HuH-7 (cell line): ENCODE results near the gene ZMYM2.

Source experiments
- DNase-seq: peaks from one replicate; pipeline ENCODE4 v3.0.0; 2011; ENCODE audit warnings: low spot score

ZMYM2 gene

DNA sequence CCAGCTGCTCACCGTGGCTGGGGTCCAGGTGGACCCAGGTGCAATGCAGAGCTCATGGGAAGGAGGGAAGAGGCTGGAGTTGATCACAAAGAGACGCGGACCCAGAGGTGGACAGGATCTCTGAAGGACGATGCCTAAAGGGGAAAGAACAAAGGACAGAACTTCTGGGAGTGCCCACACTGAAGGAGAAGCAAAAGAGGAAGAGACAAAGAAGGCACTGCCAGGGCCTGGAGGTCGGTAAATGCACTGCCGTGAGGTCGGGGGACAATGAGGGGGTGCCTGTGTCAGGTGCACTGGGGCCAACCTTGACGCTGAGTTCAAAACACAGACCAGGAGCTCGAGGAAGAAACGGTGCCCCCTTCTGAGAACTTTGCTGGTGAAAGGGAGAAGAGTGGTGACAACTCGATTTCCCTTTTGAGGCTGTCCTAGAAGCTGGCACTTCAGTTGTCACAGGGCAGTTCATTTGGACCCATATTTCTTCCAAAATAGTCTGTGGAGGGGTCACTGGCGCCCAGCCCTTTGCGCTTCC is 146.7 kb downstream of the ZMYM2 start:
- DNase-seq: no peak

DNA sequence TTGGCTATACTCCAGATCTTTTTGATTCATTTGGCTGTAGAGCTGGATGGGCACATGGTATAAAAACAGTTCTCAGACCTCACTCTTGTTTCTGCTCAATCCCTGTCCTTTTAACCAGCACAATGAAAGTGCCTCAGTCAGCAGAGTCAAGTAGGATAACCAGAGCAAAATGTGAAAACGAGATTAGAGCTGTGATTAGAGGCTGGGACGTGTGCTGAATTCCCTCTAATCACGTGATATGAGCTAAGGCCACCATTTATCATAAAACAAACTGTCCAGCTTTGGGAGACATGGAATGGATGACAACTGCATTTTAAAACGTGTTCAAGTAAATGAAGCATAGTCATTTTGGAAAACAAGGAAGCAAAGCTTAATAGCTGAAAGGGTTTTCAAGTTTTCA is 148.2 kb downstream of the ZMYM2 start:
- DNase-seq: no peak

DNA sequence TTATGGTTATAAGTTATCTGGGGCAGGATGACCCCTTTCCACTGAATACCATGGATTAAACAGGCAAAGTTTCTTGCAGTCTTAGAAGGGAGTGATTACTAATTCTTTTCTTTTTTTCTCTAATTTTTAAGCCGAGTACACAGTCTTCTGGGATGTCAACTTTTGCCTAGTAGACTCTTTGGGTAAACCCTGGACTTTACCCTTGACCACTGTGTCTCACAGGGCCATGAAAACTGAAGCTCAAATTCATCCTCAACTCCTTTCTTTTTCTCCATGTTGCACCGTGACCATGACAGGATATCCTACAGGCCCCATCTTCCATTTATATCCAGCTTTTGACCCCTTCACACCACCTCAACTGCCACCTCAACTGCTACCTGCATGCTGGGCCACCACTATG is 150.5 kb downstream of the ZMYM2 start:
- no peak for DNase-seq

DNA sequence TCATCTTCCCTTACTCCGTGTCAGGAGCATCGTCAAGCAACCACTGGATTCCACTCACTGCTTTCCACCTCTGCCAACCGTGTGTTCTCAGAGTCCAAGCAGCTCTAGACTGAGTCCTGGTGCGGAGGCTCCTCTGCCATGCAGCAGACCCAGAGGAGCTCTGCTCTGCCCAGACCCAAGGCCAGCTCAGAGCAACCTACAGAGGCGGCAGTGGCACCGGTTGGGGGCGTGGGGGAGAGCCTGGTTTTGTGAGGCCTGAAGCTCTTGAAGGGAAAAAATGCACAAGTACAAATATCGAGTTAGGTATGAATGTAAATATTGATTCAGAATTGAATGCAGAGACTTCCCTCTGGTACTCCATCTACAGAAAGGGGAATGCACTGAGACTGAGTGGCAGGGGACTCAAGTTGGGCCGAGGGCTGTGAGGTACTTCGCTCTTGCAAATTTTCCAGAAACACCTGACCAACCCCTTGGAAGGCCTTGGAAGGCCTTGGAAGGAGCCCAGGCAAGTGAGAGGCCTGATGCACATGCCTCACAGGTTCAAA is 155.6 kb downstream of the ZMYM2 start:
- no peak for DNase-seq

DNA sequence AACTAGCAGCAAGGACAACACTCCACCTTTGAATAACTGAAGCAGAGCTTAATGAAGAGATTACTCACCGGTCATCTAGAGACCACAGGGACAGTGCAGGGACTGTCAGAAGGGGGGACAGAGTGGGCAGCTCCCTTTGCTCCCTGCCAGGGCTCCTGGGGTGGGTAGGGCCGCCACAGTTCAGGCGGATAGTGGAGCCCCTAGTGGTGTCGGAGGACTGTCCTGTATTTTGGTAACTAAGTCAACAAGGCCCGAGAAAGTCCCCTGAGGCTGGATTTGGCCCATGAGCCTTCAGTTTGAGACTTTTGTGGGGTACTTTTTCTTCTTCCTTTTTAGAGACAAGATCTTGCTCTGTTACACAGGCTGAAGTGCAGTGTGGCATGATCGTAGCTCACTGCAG is 157.7 kb downstream of the ZMYM2 start:
- DNase-seq: no peak

DNA sequence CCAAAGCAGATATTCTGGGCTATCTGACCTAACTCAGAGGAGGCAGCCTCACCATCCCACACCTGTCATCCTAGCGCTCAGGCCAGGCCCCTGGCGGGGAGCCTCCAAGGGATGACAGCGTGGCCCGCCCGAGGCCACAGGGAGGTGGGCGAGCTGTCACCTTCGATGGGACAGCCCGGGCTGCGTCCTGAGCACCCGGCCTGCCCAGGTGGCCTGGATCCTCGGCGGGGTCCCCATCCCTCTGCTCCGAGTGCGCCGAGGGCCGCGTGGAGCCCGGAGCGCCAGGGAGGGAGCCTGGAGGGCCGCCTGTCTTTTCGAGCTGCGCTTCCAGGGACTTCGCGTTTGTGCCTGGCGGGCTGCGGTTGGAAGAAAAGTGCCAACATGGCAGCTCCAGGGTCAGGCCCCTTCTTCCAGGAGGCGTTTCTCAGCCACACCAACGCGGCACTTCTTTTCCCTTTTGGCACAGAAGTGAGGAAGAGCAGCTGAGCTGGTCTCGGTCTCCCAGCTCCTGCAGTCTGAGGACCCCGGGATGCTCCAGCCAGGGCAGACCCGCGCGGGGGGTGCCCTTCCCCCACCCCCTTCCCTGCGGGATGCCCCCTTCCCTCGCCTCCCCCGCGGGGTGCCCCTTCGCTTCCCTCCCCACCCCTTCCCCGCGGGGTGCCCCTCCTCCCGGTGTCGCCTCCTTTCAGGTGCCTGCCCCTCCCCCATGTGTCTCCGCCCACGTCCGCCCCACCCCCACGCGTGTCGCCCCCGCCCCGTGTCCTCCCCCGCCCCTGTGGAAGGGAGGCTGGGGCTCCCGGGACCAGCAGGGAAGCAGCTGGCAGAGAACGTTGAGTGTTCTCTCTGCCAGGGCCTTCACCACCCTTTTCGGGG is 160.0 kb downstream of the ZMYM2 start:
- no peak for DNase-seq

DNA sequence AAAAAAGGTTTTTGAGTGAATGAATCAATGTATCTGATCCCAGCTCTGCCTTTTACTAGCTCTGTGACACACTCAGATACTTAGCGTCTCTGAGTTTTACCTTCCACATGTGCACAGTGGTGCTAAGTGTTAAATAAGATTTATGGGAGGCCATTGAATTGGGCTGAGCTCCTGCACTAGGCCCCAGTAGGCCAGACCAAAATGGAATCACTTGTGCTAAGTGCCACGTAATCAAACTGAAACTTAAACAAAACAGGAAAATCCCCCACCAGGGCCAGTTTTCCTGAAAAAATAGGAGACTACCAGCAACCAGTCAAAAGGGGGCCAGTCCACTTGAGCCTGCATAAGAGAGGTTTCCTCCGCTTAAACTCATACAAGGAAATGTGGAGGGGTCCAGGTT is 161.4 kb downstream of the ZMYM2 start:
- DNase-seq: no peak

DNA sequence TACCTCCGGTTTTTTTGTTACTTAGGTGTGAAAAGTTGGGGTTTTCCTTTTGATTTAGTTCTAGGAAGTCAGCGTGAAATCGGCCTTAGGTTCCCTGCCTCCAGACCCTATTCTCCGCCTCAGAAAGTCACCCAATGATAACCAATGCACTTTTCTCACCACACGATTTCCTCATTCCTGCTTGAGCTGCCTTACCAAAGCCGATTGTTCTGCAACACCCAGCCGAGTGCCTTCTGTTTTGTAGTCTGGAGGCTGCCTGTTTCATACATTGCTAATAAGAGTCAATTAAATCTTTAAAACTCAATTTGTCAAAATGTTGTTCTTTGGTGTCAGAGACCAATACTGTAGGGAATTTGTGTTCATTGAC is 162.6 kb downstream of the ZMYM2 start:
- DNase-seq: no peak

DNA sequence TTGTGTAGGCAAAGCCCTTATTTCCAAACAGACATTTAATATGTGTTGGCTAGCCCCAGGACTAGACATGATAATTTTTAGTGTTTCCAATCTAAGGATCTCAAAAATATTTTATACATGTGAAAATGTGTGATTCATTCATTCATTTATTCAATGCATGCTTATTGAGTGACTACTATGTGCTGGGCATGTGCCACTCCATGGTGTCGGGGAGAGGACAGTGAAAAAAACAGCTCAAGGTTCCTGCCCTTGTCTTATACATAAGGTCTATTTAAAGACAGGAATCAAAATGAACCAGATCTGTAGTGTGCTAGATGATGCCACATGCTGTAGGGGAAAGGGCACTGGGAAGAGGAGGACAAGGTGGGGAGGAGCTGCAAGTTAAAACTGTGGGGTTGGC is 165.8 kb downstream of the ZMYM2 start:
- DNase-seq: no peak

DNA sequence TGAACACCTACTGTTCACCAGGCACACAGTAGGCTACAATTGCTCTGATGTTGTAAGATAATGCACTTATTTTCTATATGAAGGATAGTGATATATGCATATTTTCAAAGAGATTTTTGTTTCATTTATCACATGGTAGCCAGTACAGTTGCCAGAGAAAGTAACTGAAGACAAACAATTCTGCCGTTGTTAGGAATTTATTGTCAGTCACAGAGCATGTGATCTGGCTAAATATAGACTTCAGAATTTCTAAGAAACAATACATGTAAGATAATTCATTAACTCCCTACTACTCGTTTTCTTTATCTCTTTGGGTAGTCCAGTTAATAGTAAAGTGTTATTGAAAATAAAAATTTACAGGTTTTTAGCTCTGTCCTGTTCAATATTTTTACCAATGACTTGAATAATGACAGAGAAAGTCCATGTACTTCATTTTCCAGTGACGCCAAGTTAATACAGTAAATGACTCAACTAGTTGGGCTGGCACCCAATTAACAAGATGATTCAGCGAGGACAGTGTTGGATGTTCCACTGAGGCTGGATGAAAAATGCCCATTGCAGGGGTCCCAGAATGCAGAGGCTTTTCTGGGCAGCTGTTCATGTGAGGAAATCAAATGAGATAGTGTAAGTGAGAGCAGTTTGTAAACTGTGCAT is 166.7 kb downstream of the ZMYM2 start:
- DNase-seq: no peak

DNA sequence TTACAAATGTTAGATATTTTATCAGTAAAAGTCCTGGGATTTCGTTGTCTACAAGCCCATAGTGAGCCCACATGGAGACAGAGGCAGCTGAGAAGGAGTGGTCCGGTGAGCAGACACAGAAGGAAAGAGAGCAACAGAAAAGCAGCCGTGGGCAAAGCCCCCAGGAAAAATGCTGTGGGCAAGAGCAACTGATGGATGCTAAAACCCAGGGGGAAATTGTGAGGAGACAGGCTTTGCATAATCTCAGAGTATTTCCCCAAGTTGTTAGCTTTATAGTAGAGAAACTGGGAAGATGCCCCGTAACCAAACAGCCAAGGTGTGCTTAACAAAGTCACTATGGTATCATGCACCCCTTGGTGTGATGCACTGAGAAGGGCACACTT is 167.2 kb downstream of the ZMYM2 start:
- no peak for DNase-seq

DNA sequence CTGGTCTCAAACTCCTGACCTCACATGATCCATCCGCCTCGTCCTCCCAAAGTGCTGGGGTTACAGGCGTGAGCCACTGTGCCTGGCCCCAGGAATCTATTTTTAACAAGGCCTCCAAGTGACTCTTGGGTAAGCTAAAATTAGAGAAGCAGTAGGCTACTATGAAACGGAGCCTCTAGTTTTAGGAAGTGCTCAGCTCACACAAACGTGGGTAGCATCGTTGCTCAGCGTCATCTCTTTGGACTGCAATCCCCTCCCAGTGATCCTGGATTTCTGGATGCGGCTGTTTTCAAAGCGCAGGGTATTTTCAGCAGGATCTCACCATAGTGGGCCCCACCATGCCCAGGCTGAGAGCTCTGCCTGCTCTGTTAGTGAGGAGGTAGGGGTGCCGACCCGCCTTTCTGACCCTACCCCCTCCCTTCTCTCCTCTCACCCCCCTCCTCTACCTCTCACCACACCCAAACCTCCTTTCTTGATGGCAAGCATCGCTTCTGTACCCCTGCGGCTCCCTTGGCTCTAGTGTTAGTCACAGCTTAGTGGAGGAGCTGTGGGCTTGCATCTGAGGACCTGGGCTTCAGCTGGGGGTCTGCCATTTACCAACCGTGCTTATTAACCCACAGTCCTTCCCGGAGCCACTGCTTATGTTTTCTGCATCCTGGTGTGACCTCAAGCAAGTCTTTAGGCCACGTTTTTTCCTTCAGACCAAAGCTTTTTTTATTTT is 168.2 kb downstream of the ZMYM2 start:
- DNase-seq: no peak

DNA sequence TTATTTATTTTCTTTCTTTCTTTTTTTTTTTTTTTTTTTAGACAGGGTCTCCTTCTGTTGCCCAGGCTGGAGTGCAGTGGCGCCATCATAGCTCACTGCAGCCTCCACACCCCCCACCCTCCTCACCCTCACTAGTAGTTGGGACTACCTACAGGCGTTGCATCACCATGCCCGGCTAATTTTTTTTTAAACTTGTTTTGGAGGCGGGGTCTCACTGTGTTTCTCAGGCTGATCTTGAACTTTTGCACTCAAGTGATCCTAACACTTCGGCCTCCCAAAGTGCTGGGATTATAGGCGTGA is 168.7 kb downstream of the ZMYM2 start:
- DNase-seq: no peak

DNA sequence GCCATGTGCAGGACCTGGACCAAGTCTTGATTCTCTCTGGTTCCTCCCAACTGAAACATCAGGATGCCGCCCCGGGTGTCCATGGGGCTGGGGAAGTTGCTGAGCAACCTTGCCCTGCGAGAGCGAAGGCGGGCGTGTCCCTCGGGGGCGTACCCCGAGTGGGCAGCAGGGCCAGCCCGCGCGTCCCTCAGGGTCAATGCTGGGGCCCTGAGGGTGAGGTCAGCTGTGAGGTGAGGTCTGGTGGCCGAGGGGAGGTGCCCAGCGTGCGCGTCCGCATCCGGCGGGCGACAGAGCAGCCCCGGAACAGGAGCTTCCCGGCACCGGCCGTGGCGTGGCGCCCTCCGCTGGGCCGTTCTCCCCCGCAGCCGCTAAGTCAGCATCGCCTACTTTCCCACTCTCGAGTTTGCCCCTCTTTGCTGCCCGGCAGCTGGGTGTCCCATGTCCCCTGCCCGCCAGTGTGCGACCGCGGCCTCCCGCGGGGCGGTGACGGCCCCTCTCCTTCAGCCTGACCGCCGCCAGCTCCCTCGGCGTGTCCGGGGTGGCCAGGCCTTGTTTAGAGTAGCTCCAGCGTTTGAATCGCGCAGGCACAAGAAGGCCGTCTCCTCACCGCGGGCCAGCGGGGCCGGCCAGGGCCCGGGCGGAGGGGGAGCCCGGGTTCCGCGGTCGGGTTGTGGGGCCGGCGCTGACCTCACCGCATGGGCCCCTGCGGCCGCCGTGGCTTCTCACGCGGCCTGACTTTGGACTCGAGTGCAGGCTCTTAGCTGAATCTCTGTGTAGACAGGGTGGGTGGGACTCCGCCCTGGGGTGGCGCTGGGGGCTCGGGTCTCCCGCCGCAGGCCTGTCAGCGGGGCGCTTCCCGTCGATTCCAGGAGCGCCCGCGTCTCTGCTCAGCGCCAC is 169.3 kb downstream of the ZMYM2 start:
- DNase-seq: peak; percentile 77

DNA sequence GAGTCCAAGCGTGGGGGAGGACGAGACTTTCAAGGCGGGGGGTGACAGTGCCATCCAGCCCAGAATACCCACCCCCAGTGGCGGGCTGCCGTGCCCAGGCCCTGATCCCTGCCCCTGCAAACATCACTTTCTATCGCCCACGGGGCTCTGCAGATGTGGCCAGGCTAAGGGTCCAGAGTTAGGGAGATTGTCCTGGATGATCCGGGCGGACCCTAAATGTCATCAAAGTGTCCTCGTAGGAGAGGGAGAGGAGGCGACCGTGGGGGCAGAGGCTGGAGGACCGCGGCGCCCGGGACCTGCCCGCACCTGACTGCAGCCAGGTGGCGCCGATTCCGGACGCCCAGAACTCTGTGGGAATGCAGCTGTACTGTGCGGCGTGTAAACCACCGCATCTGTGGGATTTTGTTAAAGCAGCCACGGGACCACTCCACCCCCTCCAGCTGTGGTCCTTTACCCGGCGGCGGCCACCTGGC is 170.0 kb downstream of the ZMYM2 start:
- DNase-seq: peak; percentile 30

DNA sequence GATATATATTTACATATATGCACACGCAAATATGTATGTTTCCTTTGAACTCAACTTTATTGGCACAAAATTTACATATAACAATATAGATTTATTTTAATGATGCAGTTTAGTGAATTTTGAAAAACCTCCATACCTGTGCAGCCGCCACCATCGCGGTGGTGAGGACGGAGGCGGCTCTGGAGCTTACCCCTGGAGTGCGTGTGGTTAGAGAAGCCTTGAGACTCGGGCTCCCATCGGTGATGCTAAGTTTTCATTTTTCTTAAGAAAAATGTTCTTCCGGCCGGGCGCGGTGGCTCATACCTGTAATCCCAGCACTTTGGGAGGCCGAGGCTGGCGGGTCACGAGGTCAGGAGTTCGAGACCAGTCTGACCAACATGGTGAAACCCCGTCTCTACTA is 170.5 kb downstream of the ZMYM2 start:
- DNase-seq: no peak

DNA sequence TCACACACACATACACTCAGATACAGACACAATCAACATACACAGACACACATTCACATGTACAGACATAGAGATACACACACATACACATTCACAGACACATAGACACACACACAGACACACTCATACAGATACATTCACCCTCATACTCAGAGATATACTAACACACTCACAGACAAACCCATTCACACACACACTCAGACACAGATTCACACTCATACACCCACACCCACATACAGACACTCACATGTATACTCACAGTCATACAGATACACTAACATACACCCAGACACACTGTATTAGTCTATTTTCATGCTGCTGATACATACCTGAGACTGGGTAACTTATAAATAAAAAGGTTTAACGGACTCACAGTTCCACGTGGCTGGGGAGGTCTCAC is 171.5 kb downstream of the ZMYM2 start:
- DNase-seq: no peak

DNA sequence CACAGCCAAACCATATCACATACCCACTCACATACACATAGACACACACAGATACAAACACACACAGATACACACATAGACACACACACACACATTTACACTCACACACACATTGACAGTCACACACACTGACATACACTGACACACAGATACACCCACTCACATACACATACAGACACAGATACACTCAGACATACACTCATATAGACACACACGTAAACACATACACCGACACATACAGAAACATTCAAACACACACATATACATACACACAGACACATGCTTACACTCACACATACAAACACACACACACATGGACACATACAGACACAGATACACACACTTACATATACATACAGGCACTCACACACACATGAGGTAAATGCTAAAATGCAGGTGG is 172.1 kb downstream of the ZMYM2 start:
- no peak for DNase-seq

DNA sequence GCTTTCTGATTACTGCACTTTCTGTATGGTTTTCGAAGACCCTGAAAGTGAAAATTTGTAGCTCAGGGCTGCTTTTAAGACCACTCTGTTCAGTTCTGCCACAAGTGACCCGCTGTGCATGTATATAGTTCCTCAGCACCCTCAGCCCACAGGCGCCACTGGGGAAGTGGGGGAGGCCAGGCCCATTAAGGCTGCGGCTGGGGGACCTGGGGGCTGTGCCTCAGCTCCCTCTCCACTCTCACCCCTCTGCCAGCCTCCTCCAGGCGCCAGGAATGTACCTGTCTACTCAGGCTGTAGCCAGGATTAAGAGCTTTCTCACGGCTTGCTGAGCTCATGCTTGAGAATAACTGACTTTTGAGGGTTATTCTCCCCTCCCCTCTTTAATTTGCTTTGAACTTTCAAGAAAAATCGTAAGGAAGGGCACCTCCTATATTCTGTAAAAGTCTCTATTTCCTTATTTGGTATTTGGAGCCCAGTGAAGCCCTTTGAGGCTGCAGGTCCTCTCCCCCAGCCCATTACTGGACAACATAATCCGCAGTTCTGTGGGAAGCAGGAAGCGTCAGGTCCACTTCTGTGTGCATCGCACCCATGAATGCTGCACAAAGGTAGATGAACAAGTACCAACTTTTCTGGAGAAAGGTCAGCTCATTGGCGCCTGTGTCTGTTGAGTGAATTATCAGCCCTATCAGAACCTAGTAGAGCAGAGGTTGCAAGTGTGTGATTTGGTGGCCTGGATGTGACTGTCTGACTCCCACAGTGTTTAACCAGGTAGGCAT is 172.7 kb downstream of the ZMYM2 start:
- DNase-seq: no peak

DNA sequence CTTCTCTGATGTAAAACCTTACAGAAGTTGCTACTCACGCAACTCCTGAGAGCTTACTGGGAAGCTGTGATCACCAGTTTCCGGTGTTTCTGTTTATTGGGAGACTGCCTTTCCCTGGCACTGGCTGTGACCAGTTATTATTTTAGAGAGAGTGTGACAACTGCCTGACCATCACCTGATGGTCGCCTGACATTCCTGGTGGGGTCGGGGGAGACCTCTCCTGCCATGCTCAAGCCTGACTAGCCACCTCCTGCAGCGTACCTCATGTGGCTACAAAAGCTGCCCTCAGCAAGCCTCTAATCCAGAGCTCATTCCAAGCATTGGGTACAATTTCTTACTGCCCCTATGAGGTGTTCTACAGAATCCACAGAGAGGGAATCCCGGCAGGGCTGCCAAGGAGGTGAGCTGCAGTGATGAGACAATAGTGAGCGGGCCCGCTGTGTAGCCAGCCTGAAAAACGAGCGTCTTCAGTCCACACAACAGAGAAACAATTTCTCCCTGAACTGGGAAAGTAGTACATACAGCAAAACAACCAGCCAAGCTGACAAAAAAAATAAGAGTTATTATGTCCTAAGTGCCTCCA is 173.6 kb downstream of the ZMYM2 start:
- no peak for DNase-seq

DNA sequence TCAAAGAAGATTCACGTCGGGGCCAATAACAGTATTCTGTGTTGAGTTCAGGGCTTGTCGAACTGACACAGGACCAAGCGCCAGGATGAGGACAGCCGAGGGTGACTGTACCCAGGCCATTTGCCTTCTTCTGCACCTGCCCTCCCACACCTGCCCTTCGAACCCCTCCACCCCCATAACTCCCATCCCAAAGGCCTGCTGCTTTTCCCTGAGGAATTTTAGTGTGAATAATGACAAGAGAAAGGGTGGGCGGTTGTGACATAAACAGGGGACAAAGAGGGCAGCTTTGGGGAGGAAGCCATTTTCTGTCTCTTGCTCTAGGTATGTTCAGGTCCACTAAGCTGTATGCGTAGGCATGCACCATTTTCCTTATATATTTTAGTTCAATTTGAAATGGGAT is 176.2 kb downstream of the ZMYM2 start:
- DNase-seq: no peak
